ENCODE measurements around the gene SLX4IP. TPM values are rescaled to one million over a fixed set of nuclear protein-coding genes. Genes with fewer than 3 reads are reported as not detected.

Gene SLX4IP
- total and polyA plus RNA-seq, 2 of the 13 experiments (the other 11 are each of a cell fraction or from before 2014, with no cell fraction given) = 3.6 to 7.3 TPM

DNA sequence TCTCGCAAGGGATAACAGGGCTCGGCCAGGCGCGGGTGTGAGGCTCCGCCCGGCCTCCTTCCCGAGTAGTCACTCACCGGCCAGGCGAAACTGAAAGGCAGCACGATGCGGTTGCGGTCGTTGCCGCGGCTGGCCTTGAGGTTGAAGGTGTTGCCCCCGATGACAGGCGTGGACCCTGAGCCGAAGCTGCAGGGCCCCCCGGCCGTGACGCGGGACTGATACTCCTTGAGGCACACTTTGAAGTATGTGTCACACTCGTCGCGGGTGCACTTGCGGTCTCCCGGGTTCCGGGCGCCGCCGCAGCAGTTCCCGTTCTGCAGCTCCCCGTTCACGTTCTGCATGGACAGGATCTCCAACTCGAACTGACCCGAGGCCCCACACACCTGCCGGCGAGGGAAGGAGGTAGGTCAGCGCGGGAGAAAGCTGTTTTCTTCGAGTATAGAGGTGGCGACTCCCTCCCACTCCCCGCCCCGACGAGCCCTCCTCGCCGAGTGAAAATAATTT is 237.6 kb downstream of the SLX4IP start (continued):
- TF ChIP-seq BRD4 (CRISPR knock-in tag; IDR thresholded peaks at IDR 0.05) (peak; percentile 84; the same call in 1 of the 2 replicates), PHF8 (CRISPR knock-in tag; IDR thresholded peaks at IDR 0.05) (peak; percentile 60), ZNF543 (CRISPR knock-in tag; IDR thresholded peaks at IDR 0.05) (0 out of 2 replicates have a peak, but pooled peaks have one; percentile 72), MTA3 (CRISPR knock-in tag; IDR thresholded peaks at IDR 0.05) (no peak), EP300 (IDR thresholded peaks at IDR 0.05; ENCODE audit: low read depth in 2 of 2, low read length in 2 of 2) (no peak), EP300 (CRISPR knock-in tag; IDR thresholded peaks at IDR 0.05; ENCODE audit: borderline replicate concordance) (no peak), ADNP (CRISPR knock-in tag; IDR thresholded peaks at IDR 0.05) (no peak), NFIC (IDR thresholded peaks at IDR 0.05; ENCODE audit: low read length) (no peak), MXI1 (IDR thresholded peaks at IDR 0.05; ENCODE audit: borderline replicate concordance, low read depth, low read length) (peak; percentile 62; the same call in 2 of the 3 replicates), ZNF720 (CRISPR knock-in tag; IDR thresholded peaks at IDR 0.05) (no peak), SMAD3 (CRISPR knock-in tag; IDR thresholded peaks at IDR 0.05) (no peak)
- TF ChIP-seq, protein P1, sequence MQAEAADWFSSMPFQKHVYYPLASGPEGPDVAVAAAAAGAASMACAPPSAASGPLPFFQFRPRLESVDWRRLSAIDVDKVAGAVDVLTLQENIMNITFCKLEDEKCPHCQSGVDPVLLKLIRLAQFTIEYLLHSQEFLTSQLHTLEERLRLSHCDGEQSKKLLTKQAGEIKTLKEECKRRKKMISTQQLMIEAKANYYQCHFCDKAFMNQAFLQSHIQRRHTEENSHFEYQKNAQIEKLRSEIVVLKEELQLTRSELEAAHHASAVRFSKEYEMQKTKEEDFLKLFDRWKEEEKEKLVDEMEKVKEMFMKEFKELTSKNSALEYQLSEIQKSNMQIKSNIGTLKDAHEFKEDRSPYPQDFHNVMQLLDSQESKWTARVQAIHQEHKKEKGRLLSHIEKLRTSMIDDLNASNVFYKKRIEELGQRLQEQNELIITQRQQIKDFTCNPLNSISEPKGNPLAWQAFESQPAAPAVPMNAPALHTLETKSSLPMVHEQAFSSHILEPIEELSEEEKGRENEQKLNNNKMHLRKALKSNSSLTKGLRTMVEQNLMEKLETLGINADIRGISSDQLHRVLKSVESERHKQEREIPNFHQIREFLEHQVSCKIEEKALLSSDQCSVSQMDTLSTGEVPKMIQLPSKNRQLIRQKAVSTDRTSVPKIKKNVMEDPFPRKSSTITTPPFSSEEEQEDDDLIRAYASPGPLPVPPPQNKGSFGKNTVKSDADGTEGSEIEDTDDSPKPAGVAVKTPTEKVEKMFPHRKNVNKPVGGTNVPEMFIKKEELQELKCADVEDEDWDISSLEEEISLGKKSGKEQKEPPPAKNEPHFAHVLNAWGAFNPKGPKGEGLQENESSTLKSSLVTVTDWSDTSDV (CRISPR knock-in tag; IDR thresholded peaks at IDR 0.05) = no peak
- TF ChIP-seq, protein P2, sequence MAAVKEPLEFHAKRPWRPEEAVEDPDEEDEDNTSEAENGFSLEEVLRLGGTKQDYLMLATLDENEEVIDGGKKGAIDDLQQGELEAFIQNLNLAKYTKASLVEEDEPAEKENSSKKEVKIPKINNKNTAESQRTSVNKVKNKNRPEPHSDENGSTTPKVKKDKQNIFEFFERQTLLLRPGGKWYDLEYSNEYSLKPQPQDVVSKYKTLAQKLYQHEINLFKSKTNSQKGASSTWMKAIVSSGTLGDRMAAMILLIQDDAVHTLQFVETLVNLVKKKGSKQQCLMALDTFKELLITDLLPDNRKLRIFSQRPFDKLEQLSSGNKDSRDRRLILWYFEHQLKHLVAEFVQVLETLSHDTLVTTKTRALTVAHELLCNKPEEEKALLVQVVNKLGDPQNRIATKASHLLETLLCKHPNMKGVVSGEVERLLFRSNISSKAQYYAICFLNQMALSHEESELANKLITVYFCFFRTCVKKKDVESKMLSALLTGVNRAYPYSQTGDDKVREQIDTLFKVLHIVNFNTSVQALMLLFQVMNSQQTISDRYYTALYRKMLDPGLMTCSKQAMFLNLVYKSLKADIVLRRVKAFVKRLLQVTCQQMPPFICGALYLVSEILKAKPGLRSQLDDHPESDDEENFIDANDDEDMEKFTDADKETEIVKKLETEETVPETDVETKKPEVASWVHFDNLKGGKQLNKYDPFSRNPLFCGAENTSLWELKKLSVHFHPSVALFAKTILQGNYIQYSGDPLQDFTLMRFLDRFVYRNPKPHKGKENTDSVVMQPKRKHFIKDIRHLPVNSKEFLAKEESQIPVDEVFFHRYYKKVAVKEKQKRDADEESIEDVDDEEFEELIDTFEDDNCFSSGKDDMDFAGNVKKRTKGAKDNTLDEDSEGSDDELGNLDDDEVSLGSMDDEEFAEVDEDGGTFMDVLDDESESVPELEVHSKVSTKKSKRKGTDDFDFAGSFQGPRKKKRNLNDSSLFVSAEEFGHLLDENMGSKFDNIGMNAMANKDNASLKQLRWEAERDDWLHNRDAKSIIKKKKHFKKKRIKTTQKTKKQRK (IDR thresholded peaks at IDR 0.05; ENCODE audit: low read length) = no peak
- TF ChIP-seq, protein P3, sequence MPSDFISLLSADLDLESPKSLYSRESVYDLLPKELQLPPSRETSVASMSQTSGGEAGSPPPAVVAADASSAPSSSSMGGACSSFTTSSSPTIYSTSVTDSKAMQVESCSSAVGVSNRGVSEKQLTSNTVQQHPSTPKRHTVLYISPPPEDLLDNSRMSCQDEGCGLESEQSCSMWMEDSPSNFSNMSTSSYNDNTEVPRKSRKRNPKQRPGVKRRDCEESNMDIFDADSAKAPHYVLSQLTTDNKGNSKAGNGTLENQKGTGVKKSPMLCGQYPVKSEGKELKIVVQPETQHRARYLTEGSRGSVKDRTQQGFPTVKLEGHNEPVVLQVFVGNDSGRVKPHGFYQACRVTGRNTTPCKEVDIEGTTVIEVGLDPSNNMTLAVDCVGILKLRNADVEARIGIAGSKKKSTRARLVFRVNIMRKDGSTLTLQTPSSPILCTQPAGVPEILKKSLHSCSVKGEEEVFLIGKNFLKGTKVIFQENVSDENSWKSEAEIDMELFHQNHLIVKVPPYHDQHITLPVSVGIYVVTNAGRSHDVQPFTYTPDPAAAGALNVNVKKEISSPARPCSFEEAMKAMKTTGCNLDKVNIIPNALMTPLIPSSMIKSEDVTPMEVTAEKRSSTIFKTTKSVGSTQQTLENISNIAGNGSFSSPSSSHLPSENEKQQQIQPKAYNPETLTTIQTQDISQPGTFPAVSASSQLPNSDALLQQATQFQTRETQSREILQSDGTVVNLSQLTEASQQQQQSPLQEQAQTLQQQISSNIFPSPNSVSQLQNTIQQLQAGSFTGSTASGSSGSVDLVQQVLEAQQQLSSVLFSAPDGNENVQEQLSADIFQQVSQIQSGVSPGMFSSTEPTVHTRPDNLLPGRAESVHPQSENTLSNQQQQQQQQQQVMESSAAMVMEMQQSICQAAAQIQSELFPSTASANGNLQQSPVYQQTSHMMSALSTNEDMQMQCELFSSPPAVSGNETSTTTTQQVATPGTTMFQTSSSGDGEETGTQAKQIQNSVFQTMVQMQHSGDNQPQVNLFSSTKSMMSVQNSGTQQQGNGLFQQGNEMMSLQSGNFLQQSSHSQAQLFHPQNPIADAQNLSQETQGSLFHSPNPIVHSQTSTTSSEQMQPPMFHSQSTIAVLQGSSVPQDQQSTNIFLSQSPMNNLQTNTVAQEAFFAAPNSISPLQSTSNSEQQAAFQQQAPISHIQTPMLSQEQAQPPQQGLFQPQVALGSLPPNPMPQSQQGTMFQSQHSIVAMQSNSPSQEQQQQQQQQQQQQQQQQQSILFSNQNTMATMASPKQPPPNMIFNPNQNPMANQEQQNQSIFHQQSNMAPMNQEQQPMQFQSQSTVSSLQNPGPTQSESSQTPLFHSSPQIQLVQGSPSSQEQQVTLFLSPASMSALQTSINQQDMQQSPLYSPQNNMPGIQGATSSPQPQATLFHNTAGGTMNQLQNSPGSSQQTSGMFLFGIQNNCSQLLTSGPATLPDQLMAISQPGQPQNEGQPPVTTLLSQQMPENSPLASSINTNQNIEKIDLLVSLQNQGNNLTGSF (CRISPR knock-in tag; IDR thresholded peaks at IDR 0.05) = peak; percentile 28; the same call in 1 of the 2 replicates
- TF ChIP-seq, protein P4, sequence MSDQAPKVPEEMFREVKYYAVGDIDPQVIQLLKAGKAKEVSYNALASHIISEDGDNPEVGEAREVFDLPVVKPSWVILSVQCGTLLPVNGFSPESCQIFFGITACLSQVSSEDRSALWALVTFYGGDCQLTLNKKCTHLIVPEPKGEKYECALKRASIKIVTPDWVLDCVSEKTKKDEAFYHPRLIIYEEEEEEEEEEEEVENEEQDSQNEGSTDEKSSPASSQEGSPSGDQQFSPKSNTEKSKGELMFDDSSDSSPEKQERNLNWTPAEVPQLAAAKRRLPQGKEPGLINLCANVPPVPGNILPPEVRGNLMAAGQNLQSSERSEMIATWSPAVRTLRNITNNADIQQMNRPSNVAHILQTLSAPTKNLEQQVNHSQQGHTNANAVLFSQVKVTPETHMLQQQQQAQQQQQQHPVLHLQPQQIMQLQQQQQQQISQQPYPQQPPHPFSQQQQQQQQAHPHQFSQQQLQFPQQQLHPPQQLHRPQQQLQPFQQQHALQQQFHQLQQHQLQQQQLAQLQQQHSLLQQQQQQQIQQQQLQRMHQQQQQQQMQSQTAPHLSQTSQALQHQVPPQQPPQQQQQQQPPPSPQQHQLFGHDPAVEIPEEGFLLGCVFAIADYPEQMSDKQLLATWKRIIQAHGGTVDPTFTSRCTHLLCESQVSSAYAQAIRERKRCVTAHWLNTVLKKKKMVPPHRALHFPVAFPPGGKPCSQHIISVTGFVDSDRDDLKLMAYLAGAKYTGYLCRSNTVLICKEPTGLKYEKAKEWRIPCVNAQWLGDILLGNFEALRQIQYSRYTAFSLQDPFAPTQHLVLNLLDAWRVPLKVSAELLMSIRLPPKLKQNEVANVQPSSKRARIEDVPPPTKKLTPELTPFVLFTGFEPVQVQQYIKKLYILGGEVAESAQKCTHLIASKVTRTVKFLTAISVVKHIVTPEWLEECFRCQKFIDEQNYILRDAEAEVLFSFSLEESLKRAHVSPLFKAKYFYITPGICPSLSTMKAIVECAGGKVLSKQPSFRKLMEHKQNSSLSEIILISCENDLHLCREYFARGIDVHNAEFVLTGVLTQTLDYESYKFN (CRISPR knock-in tag; conservative IDR thresholded peaks at IDR 0.05) = peak; percentile 31
